ENCODE results near the gene FAM174B.

FAM174B gene

GRCh38 chr15:92643849-92644815, 11.4 kb downstream of the FAM174B start:
- no peak for DNase-seq

DNA sequence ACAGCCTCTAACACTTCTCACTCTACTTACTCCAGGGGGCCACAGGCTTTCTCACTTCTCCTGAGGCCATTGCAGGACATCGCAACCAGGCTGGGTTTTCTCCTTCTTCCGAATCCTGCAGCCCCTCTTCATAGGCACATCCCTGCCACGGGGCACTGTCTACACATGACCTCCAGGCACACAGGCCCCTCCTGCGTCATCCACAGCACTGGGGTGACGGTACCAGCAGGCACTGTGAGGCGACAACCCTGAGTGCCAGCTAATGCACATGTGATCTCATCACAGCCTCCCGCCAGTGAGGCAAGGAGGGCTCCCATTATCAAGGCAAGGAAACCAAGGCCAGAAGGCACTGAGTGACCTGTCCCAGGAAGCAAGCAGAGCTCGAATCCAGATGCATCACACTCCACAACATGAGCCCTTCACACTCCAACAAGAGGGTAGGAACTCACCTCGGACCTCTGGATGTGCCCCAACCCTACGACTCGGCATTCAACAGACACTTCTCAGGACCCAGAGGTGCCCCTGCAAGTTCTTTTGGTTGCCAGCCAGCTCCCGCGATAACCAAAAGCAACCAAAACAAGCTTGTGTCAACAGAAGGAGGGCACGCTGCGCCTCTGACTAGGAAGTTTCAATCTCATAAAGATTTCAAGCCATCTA, 16.7 kb downstream of the FAM174B start:
- DNase-seq, result peak in 1 of 56 donors; percentile 32

GRCh38 chr15:92638291-92638708, 17.3 kb downstream of the FAM174B start:
- no peak for DNase-seq

- no peak for DNase-seq
Observed at GRCh38 chr15:92637626-92638025, 17.9 kb downstream of the FAM174B start.

GRCh38 chr15:92636908-92637481, 18.6 kb downstream of the FAM174B start:
- peak in 2 of 56 donors; percentile 20 to 29 for DNase-seq

DNA sequence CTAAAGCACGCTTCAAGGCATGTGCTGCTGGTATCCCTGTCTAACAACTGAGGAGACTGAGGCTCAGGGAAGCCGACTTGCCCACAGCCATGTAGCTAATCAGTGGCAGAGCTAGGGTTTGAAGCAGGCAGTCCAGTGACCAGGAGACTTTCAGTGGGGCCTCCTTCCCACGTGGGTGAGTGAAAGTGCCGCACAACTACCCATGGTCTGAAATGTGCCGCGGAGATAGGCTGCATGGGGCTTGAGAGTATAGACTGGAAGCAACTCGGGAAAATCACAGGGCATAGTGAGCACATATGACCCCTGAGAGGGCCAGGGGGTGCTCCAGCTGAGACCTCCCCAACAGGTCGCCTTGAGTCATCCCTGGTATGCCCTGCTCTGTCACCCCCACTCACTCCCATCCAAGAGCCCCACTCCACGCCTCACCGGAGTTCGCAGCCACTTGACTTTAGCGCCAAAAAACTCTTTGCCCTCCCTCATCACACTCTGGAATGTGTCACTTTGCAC, 19.1 kb downstream of the FAM174B start:
- DNase-seq, result no peak

GRCh38 chr15:92634671-92635201, 20.8 kb downstream of the FAM174B start:
- DNase-seq, result peak in 2 of 56 donors; percentile 25 to 29

DNA sequence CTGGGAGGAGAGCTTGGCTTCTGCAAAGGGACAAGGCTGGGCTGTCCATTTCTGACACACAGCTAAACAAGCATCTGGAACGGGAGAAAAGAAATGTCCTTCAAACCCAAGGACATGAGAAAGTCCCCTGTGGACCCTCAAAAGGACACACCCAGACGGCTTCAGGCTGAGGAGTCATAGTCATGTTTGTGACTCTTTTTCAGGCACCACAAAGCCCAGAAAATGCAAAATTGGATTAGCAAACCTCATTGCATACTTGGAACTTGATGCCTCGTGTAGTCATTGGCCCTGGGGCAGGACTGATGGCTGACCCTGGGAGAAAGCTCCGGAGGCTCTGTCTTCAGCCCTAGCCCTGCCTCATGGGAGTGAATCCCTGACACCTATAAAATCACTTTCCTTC, 21.5 kb downstream of the FAM174B start:
- DNase-seq, result no peak

DNA sequence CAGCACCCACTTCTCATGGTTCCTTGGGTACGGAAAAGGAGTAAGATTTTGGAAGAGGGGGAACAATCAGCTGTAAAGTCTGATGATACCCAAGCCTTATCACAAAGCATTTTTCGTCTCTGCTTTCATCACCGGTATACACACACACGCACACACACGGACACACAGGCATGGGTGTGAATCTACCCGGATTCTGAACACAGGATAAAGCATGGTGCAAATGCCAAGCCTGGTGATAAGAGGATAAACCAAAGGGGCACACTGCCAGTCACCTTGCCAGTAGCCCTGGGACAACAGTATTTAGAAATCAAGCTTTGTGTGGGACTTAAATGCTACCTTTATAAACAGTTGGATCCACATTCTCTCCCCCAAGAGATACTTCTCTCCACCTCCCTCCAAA, 22.2 kb downstream of the FAM174B start:
- no peak for DNase-seq

DNA sequence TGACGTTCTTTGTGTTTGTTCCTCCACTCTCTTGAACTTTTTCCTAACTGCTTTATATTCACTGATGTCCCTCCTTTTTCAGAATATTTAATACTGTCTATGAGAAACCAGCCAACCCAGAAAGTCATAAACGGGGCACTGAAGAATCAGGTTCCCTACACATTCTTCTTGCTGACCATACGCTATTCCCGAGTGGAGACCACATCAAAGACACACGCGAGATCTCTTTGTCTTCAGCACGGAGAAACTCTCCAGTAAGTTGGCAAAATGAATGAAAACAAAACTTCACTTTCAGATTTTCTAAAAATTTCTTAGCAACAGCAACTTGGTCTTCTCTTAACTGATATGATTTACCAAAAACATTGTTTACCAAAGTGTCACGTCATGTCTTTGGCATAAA, 22.6 kb downstream of the FAM174B start:
- no peak for DNase-seq

DNA sequence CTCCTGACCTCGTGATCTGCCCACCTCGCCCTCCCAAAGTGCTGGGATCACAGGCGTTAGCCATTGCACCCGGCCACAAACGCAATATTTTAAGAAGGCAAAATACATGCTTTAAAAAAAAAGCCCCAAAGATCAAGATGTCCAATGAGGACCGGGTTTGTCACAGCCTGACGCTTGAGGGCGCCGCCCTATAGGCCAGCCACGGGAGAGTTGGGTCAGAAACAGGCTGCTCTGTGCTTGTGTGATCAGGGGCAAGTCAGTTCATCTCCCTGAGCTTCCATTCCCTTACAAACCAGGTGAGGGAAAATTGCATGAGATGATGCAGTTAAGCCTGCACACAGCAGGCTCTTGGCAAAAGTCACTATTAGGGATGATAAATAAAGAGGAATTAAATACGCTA, 23.9 kb downstream of the FAM174B start:
- DNase-seq, result no peak

DNA sequence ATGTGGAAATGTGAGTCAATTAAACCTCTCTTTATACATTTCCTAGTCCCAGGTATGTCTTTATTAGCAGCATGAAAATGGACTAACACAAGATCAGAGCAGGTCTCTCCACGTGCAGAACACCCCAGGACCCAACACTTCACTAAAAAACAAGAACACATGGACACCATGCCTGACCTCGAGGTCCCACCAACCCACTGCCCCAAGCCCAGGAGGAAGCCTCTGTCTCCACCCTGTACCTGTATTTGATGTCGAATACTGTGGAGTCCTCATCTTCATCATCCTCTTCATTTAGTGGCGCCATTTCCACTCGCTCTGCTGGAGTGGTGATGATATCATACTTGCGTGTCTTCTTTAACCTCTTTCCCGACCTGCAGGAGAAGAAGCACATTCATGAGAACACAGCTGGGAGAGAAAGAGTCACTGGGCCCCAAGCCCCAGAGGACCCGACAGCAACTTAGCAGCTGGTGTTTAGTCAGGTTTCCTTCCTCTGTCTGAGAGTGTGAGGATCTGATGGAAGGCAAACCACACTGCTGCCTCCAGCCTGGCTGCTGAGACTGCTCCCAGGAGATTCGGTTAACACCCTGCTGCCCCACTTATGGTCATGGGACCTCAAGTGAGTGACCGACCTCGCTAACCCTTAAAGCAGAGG, 25.5 kb downstream of the FAM174B start:
- DNase-seq, result no peak

- DNase-seq, result no peak
Observed at GRCh38 chr15:92629276-92629974, 26.1 kb downstream of the FAM174B start.

DNA sequence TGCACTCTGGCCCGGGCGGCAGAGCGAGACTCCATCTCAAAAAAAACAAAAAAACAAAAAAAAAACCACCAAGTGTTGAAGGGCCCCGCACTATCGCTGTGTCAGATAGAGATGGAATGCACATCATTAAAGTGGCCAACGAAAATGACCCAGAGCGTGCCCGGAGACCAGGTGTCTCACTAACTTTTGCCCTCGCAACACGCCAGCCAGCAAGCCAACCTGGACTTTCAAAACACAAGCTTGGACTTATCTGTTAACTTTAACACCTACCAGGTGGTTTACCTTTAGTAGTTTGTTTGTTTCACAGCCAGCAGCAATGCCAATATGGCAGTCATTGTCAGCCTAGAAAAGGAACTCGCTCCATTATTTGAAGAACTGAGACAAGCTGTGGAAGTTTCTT, 28.6 kb downstream of the FAM174B start:
- DNase-seq, result no peak

DNA sequence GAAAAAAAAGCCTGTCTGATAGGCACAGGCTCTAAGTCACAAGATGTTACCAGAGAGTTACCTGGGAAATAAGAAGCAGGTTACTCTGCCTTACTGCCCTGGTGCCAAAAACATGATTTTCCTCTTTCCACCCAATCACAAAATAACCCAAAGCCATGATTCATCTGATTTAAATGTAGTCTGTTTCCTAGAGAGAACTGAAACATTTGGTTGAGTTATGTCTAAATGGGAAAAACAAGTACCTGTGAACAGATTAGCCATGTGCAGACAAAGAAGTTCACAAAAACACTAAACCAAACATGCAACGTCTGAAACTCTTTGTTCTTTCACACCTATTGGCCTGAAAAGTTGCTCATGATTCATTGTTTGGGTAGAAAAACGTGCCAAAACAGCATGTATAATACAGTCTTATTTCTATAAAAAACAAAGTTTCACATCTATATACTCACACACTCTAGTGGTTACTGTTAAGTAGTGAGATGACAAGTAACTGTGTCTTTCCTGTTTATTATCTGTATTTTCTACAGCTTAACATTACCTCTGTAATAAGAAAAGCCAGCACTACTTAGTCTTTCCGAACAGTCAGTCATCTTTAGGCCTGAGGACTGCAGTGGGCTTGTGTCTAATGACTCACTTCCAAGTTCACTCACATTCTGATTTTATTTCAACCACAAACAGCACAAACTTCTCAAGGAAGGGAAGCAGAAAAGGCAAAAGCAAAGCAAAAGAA, 30.2 kb downstream of the FAM174B start:
- no peak for DNase-seq

DNA sequence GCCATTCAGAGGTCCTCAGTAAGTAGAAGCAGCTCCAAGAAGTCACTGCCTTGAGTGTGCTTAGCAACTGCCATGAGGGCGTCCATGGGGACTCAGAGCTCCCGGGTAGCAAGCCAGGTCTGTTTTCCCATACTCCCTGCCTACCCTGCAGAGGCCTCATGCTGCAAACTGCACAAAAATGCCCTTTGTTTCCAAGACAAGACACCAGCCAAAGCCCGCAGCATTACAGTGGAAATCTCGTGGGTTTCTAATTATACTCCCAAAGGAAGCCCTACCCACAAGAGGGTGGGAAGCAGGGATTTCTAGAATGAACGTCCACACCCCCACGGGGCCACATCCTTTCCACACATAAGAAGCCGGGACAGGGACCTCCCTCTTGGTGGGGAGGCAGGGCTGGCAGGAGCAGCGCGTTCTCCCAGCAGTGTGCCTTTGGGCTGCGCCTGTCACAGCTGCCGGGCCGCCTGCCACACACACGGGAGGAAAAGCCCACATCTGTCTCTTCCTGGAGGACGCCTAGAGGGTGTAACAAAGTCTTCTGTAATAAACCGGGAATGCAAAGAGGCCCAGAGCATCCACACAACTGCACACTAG, 31.1 kb downstream of the FAM174B start:
- peak in 53 of 56 donors; percentile 29 to 91 (median 66) for DNase-seq

- peak in 1 of 56 donors; percentile 13 for DNase-seq
Observed at GRCh38 chr15:92623435-92623834, 32.1 kb downstream of the FAM174B start.

DNA sequence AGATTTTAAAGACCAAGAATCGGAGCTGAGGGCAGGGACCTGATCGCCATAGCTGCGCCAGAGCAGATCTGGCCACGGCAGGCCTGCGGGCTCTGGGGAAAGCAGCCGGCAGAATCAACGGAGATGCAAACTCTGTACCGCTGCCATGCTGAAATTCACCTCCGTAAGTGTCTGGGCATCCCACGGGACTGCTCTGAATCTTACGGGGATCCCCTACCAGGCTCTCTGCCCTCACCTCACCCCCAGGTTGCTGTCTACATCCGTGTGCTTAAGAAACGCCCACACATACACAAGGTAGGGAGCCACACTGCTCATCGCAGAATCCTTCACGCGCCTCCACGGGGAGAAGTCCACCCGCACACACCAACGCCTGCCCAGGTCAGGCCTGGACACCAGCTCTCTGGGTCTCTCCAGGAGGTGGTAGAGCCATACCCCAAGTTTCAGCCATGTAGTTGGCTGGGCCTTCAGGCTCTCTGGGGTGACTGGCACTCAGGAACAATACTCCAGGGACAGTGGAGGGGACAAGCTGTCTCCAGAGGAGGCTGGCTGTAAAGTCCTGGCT, 33.5 kb downstream of the FAM174B start:
- no peak for DNase-seq

GRCh38 chr15:92620991-92621390, 34.6 kb downstream of the FAM174B start:
- DNase-seq, result no peak

All from amygdala (tissue), 56 donors.